Smooth muscle cell (in vitro differentiated cells): ENCODE measurements around the gene NAALADL2. TPM values are rescaled to one million over a fixed set of nuclear protein-coding genes. Genes with fewer than 3 reads are reported as not detected.

Experiments
- DNase-seq: peaks from one replicate; lab custom pipeline; 2025; ENCODE audit not compliant: unreplicated experiment; lab: John Stamatoyannopoulos, UW
- H2AFZ ChIP-seq: fragments of 200-600 bp; sonication (generic); 2 replicates; pipeline ENCODE4 v1.6.0; 2016; ENCODE audit warnings: antibody characterized with exemption, low read depth, mild to moderate bottlenecking
- H3F3A ChIP-seq: fragments of 200-600 bp; sonication (generic); 2 replicates; pipeline ENCODE4 v1.6.0; 2017; ENCODE audit warnings: antibody characterized with exemption, low read depth
- H3K27ac ChIP-seq: fragments of 200-600 bp; sonication (generic); 2 replicates; pipeline ENCODE4 v1.5.1; 2016; ENCODE audit warnings: low read depth, mild to moderate bottlenecking
- H3K27me3 ChIP-seq: fragments of 200-600 bp; sonication (generic); 2 replicates; pipeline ENCODE4 v1.6.1; 2016; ENCODE audit warnings: low read depth, mild to moderate bottlenecking
- H3K36me3 ChIP-seq: fragments of 200-600 bp; sonication (generic); 2 replicates; pipeline ENCODE4 v1.5.1; 2016; ENCODE audit warnings: low read depth
- H3K4me1 ChIP-seq: fragments of 200-600 bp; sonication (generic); 2 replicates; pipeline ENCODE4 v1.5.1; 2016; ENCODE audit warnings: low read depth
- H3K4me2 ChIP-seq: fragments of 200-600 bp; sonication (generic); 2 replicates; pipeline ENCODE4 v1.6.0; 2016; ENCODE audit warnings: mild to moderate bottlenecking
- H3K4me3 ChIP-seq: fragments of 200-600 bp; sonication (generic); 2 replicates; pipeline ENCODE4 v1.5.1; 2016; ENCODE audit warnings: mild to moderate bottlenecking
- H3K79me2 ChIP-seq: fragments of 200-600 bp; sonication (generic); 2 replicates; pipeline ENCODE4 v1.6.0; 2016; ENCODE audit warnings: low read depth, mild to moderate bottlenecking
- H3K9ac ChIP-seq: fragments of 200-600 bp; sonication (generic); 2 replicates; pipeline ENCODE4 v1.6.0; 2016; ENCODE audit warnings: low read depth
- H3K9me3 ChIP-seq: fragments of 200-600 bp; sonication (generic); replicated peaks from 2 replicates; pipeline ENCODE4 v1.5.1; 2016; ENCODE audit warnings: low read depth
- H4K20me1 ChIP-seq: fragments of 200-600 bp; sonication (generic); 2 replicates; pipeline ENCODE4 v1.6.0; 2016; ENCODE audit warnings: low read depth
- CTCF ChIP-seq: fragments of 200-600 bp; sonication (generic); IDR thresholded peaks from 2 replicates; pipeline ENCODE4 v1.5.1; 2017; ENCODE audit warnings: borderline replicate concordance, mild to moderate bottlenecking, antibody characterized with exemption; ENCODE audit not compliant: insufficient read depth, poor library complexity, severe bottlenecking
- WGBS: methylation state at CpG from one replicate; pipeline ENCODE4 v1.1.7; 2016; ENCODE audit warnings: low lambda C conversion rate; 5-methylcytosine and 5-hydroxymethylcytosine counted together
- polyA plus RNA-seq: library from polyadenylated mRNA; unstranded; fragments of >200 nt; fragmentation: Nextera tagmentation; extraction: Ambion mirVana; gene quantifications from 2 replicates; pipeline ENCODE4 v1.2.1, GENCODE V29; 2016
- total RNA-seq: library from RNA; depleted of rRNA; stranded (reverse); fragments of >200 nt; gene quantifications from 2 replicates; pipeline ENCODE4 v1.2.3, GENCODE V29; 2014

The NAALADL2 gene
- total and polyA plus RNA-seq, 2 experiments from 2014 or later: 2.5 to 13.8 TPM

GRCh38 chr3:175176556-175176955 lies 317.4 kb downstream of the NAALADL2 start:
- Histone ChIP-seq H2AFZ (no peak overlapping the region), H3K4me1 (no peaks in the 10 kb centered on the region), H3K4me3 (no peak overlapping the region), H4K20me1 (no peaks in the 10 kb centered on the region), H3K27me3 (no peaks in the 10 kb centered on the region), H3K9ac (no peak overlapping the region), H3K4me2 (no peak overlapping the region), H3K9me3 (no peaks in the 10 kb centered on the region), H3F3A (no peaks in the 10 kb centered on the region), H3K27ac (no peak overlapping the region), H3K36me3 (no peaks in the 10 kb centered on the region), H3K79me2 (no peaks in the 10 kb centered on the region)
- WGBS: 88% methylated on average over 3 of the region's 3 CpGs
- no peak for DNase-seq
- TF ChIP-seq CTCF: no peak

GRCh38 chr3:175179055-175179454 lies 319.9 kb downstream of the NAALADL2 start:
- no peaks in the 10 kb centered on the region for H3K9me3 ChIP-seq
- H4K20me1 ChIP-seq: no peaks in the 10 kb centered on the region
- no peak overlapping the region for H3K4me2 ChIP-seq
- no peak for DNase-seq
- no peak overlapping the region for H3K9ac ChIP-seq
- no peak overlapping the region for H3K4me3 ChIP-seq
- H2AFZ ChIP-seq: no peak overlapping the region
- no peaks in the 10 kb centered on the region for H3K27me3 ChIP-seq
- TF ChIP-seq CTCF: no peak
- no peaks in the 10 kb centered on the region for H3K4me1 ChIP-seq
- no peak overlapping the region for H3K27ac ChIP-seq
- H3K36me3 ChIP-seq: no peaks in the 10 kb centered on the region
- no peaks in the 10 kb centered on the region for H3F3A ChIP-seq
- WGBS: 86% methylated on average over 1 of the region's 1 CpG
- H3K79me2 ChIP-seq: no peaks in the 10 kb centered on the region

GRCh38 chr3:175184392-175184791 lies 325.3 kb downstream of the NAALADL2 start:
- Histone ChIP-seq H3K27ac (no peak overlapping the region), H3F3A (no peaks in the 10 kb centered on the region), H3K27me3 (no peaks in the 10 kb centered on the region), H3K4me2 (no peak overlapping the region), H3K9me3 (no peaks in the 10 kb centered on the region), H3K4me1 (no peaks in the 10 kb centered on the region), H3K9ac (no peak overlapping the region), H3K4me3 (no peak overlapping the region), H4K20me1 (no peaks in the 10 kb centered on the region), H3K79me2 (no peaks in the 10 kb centered on the region), H3K36me3 (no peaks in the 10 kb centered on the region), H2AFZ (no peak overlapping the region)
- WGBS: 92% methylated on average over 3 of the region's 3 CpGs
- no peak for DNase-seq
- TF ChIP-seq CTCF: no peak

GRCh38 chr3:175185903-175186302 lies 326.8 kb downstream of the NAALADL2 start:
- no peak for DNase-seq
- Histone ChIP-seq H3K4me1 (no peaks in the 10 kb centered on the region), H3K9ac (no peak overlapping the region), H3K27ac (peak overlapping the region; percentile 58), H3K4me3 (no peak overlapping the region), H3K36me3 (no peaks in the 10 kb centered on the region), H3K27me3 (no peaks in the 10 kb centered on the region), H3K79me2 (no peaks in the 10 kb centered on the region), H3F3A (no peaks in the 10 kb centered on the region), H3K9me3 (no peaks in the 10 kb centered on the region), H4K20me1 (no peaks in the 10 kb centered on the region), H3K4me2 (no peak overlapping the region), H2AFZ (no peak overlapping the region)
- no peak for TF ChIP-seq CTCF
- WGBS: 93% methylated on average over 1 of the region's 1 CpG
